SK-N-SH (cell line): ENCODE results near the gene C8B.

Source experiments
- EP300 ChIP-seq, 2 experiments: IDR thresholded peaks; 2 replicates each; pipeline versions ENCODE4 v1.4.0 to v1.6.1; 2012; ENCODE audit warnings: borderline replicate concordance in 1 of 2, low read depth in 1 of 2, low read length in 1 of 2
- POLR2AphosphoS5 ChIP-seq: IDR thresholded peaks from 2 replicates; pipeline ENCODE4 v1.6.1; 2012; ENCODE audit warnings: low read depth, low read length
- RAD21 ChIP-seq: IDR thresholded peaks from 2 replicates; pipeline ENCODE4 v1.6.1; 2012; ENCODE audit warnings: mild to moderate bottlenecking, low read length
- RCOR1 ChIP-seq: fragments of 150-350 bp; IDR thresholded peaks from 2 replicates; pipeline ENCODE4 v1.6.1; 2017; ENCODE audit warnings: antibody characterized with exemption, low read length
- RFX5 ChIP-seq: IDR thresholded peaks from 2 replicates; pipeline ENCODE4 v1.6.1; 2012; ENCODE audit warnings: mild to moderate bottlenecking, improper control_type of control experiment, low read length
- RXRA ChIP-seq: IDR thresholded peaks from 2 replicates; pipeline ENCODE4 v1.4.0; 2012; ENCODE audit warnings: low read depth, mild to moderate bottlenecking, borderline replicate concordance
- SIN3A ChIP-seq: IDR thresholded peaks from 2 replicates; pipeline ENCODE4 v1.6.1; 2012; ENCODE audit warnings: low read depth, mild to moderate bottlenecking, low read length, moderate library complexity, borderline replicate concordance
- TAF1 ChIP-seq: IDR thresholded peaks from 2 replicates; pipeline ENCODE4 v1.6.1; 2012; ENCODE audit warnings: low read depth, mild to moderate bottlenecking, low read length, moderate library complexity, borderline replicate concordance
- TF ChIP-seq, protein P1 (sequence below): fragments of 200-600 bp; sonication (generic); IDR thresholded peaks from 2 replicates; pipeline ENCODE4 v1.6.1; 2017; ENCODE audit warnings: antibody characterized with exemption, mild to moderate bottlenecking, moderate library complexity
- TF ChIP-seq, protein P2 (sequence below): fragments of 150-350 bp; IDR thresholded peaks from 2 replicates; pipeline ENCODE4 v1.6.1; 2017; ENCODE audit warnings: antibody characterized with exemption, low read length, low read depth, borderline replicate concordance
- TF ChIP-seq, protein P3 (sequence below): IDR thresholded peaks from 2 replicates; pipeline ENCODE4; 2012

DNA sequence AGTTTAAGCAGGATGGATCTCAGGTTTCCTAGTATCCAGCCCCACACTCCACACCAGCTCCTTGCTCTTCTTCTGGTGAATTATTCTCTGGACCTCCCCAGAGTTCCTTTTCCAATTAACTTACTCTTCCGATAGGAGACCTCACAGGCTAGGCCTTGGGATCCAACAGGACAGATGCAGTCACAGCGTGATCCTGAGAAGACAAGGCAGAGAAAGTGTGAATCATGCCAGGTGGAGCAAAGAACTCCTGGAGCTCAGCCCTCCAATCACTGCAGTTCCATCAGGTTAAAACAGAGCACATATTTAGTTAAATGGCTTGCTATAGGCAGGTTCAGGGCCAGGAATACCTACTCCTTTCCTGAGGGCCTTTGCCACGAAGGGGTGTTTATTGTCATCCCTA is 34.1 kb downstream of the C8B start:
- TF ChIP-seq, protein P1, sequence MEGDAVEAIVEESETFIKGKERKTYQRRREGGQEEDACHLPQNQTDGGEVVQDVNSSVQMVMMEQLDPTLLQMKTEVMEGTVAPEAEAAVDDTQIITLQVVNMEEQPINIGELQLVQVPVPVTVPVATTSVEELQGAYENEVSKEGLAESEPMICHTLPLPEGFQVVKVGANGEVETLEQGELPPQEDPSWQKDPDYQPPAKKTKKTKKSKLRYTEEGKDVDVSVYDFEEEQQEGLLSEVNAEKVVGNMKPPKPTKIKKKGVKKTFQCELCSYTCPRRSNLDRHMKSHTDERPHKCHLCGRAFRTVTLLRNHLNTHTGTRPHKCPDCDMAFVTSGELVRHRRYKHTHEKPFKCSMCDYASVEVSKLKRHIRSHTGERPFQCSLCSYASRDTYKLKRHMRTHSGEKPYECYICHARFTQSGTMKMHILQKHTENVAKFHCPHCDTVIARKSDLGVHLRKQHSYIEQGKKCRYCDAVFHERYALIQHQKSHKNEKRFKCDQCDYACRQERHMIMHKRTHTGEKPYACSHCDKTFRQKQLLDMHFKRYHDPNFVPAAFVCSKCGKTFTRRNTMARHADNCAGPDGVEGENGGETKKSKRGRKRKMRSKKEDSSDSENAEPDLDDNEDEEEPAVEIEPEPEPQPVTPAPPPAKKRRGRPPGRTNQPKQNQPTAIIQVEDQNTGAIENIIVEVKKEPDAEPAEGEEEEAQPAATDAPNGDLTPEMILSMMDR, result no peak
- no peak for TF ChIP-seq RAD21
- TF ChIP-seq RCOR1, result no peak
- no peak for TF ChIP-seq RFX5
- TF ChIP-seq SIN3A, result no peak
- TF ChIP-seq, protein P2, sequence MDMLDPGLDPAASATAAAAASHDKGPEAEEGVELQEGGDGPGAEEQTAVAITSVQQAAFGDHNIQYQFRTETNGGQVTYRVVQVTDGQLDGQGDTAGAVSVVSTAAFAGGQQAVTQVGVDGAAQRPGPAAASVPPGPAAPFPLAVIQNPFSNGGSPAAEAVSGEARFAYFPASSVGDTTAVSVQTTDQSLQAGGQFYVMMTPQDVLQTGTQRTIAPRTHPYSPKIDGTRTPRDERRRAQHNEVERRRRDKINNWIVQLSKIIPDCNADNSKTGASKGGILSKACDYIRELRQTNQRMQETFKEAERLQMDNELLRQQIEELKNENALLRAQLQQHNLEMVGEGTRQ, result no peak
- TF ChIP-seq POLR2AphosphoS5, result no peak
- TF ChIP-seq, protein P3, sequence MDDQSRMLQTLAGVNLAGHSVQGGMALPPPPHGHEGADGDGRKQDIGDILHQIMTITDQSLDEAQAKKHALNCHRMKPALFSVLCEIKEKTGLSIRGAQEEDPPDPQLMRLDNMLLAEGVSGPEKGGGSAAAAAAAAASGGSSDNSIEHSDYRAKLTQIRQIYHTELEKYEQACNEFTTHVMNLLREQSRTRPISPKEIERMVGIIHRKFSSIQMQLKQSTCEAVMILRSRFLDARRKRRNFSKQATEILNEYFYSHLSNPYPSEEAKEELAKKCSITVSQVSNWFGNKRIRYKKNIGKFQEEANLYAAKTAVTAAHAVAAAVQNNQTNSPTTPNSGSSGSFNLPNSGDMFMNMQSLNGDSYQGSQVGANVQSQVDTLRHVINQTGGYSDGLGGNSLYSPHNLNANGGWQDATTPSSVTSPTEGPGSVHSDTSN, result no peak
- TF ChIP-seq RXRA, result no peak
- TF ChIP-seq TAF1, result no peak
- TF ChIP-seq EP300 (IDR thresholded peaks at IDR 0.05; ENCODE audit: borderline replicate concordance in 1 of 2, low read depth in 1 of 2, low read length in 1 of 2), result no peak
